Measurements from ENCODE around the gene GPC6. TPM values are rescaled to one million over a fixed set of nuclear protein-coding genes. Genes with fewer than 3 reads are reported as not detected.
"Not testable (repeated sequence)": the region's sequence is repeated elsewhere in the genome, so short reads cannot be mapped to it uniquely, and the experiment has no call there.

GPC6 gene
- polyA plus RNA-seq, 1 donor = 4.1 TPM

DNA sequence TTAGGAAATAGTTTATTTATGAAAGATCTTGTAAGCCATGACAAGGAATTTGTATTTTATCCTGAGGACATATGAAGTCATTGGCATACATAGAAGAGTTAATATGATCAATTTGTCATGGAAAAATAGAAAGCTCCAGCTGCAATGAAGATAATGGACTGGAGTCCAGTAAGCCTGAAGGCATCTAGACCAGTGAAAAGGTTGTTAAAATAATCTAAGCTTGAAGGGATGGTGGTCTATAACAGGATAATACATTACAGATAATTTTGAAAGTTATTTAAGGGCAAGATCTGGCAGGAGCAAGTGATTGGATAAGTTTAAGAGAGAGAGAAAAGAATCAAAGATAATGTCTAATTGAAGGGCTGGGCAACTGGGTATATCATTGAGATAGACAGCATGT is 224.2 kb downstream of the GPC6 start:
- DNase-seq = no peak

- DNase-seq = not testable (repeated sequence)
These were observed 228.1 kb downstream of the GPC6 start for GRCh38 chr13:93454676-93455235.

GRCh38 chr13:93455861-93456260 is 229.3 kb downstream of the GPC6 start:
- no peak for DNase-seq

GRCh38 chr13:93460005-93460404 is 233.4 kb downstream of the GPC6 start:
- no peak for DNase-seq

- DNase-seq = no peak
These were observed 235.5 kb downstream of the GPC6 start for GRCh38 chr13:93462151-93462550.

DNA sequence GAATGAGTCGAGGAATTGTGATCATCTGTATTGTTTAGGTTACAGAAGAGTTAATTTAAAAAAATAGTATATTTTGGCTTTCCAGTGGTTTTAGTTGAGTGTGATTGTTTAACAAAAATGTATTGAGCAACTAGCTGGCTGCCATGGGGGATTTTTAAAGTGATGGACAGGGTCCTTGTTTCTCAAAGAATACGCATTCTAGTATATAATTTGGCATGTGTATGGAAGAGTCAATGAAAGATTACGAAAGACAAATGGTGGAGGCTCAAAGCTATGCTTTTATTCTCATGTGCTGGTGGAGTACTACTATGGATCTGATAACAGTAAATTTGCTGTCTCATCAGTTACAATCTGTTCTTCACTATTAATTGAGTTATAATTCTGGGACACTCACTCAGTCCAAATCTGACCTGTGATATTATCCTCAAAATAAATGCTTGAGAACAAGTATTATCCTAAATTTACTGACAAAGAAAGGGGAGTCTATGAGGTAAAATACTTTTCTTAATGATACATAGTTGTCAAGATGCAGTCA is 240.0 kb downstream of the GPC6 start:
- no peak for DNase-seq

DNA sequence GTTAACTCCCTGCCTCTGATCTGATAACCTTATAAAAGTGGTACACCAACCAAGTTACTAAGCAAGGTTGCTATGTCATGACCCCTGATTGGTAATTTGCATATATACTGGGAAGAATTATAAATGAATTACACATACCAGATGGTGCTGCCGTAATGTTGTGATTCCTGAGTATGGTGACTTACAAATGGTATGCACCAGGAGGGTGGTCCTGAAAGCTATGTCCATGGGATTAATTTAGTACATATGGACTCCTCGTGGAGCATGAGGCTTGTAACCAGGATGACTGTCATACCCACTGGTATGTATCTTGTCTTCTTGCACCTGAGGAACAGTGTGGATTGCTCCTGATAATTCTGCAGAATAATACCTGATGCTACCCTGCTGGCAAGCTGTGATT is 240.6 kb downstream of the GPC6 start:
- DNase-seq = no peak

DNA sequence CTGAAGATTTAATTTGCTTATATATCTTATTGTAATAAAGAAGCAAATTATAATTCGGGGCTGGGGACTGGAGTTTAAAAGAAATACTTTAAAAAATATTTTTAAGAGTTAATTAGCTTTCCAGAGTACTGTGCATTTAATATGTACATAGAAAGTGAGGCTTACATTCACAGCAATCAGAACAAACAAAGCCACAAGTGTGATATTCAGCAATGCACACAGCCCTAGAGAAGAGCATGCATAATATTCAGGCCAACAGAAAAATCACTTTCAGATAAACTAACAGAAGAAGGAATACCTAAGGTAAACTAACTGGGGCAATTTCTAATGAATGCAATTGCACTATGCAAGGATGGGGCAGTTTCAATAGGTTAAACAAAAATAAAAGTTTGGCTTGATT is 241.8 kb downstream of the GPC6 start:
- no peak for DNase-seq

GRCh38 chr13:93472296-93472695 is 245.7 kb downstream of the GPC6 start:
- DNase-seq = no peak

DNA sequence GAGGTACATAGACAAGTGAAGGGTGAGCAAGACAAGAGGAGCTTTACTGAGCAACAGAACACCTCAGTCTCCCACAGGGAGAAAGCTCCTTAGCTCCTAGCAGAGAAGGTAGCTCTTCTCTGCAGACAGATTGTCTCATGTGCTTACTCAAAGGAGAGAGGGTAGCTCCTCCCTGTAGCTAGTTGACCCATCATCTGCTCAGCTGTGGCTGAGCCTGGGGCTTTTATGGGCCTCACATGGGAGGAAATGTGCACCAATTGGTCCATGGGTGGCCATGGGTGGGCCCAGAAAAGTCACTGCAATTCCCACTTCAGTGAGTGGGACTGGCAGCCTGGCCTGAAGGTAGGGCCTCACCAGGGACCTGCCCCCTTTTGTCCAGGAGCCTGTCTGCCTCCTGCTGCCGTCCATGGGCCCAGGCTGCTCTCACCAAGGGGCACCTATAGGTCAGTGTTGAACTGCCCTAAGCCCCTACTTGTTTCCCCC is 246.2 kb downstream of the GPC6 start:
- DNase-seq = no peak

GRCh38 chr13:93473441-93474270 is 247.0 kb downstream of the GPC6 start:
- DNase-seq = no peak

- DNase-seq = no peak
These were observed 249.6 kb downstream of the GPC6 start for GRCh38 chr13:93476175-93476574.

DNA sequence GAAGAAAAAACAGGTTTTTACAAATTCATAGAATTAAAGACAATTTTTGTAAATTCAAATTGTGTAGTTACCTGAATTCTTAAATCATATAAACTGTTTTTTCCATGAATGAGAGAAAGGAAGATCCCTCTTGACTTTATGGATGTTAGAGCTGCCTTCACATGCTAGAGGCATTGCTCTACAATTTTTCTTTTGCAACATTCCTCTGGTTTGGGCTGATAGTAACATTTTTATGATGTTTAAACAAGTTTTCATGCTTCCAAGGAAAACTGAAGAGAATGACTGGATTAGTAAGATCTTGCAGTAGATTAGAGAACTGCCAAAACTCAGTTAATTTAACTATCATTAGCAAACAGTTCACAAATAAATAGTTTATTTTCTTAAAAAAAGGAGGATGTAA is 250.6 kb downstream of the GPC6 start:
- no peak for DNase-seq

DNA sequence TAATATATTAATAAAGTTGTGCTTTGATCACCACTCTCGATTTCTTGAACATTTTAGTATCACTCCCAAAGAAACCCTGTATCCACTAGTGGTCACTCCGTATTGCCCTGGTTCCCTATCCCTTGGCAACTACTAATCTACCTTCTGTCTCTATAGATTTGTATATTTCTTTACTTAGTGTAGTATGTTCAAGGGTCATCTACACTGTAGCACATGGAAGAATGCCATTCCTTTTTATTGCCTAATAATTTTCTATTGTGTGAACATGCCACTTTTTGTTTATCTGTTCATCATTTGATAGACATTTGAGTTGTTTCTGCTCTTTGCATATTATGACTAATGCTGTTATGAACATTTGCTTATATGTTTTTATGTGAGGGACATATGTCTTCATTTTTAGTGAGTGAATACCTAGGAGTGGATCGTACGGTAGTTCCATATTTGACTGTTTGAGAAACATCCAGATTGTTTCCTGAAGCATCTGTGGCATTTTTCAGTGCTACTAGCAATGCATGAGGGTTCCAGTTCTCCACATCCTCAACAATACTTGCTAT is 254.0 kb downstream of the GPC6 start:
- DNase-seq = no peak

DNA sequence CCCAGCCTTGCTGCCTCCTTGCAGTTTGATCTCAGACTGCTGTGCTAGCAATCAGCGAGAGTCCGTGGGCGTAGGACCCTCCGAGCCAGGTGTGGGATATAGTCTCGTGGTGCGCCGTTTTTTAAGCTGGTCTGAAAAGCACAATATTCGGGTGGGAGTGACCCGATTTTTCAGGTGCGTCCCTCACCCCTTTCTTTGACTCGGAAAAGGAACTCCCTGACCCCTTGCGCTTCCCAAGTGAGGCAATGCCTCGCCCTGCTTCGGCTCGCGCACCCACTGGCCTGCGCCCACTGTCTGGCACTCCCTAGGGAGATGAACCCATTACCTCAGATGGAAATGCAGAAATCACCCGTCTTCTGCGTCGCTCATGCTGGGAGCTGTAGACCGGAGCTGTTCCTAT is 269.5 kb downstream of the GPC6 start:
- not testable (repeated sequence) for DNase-seq

DNA sequence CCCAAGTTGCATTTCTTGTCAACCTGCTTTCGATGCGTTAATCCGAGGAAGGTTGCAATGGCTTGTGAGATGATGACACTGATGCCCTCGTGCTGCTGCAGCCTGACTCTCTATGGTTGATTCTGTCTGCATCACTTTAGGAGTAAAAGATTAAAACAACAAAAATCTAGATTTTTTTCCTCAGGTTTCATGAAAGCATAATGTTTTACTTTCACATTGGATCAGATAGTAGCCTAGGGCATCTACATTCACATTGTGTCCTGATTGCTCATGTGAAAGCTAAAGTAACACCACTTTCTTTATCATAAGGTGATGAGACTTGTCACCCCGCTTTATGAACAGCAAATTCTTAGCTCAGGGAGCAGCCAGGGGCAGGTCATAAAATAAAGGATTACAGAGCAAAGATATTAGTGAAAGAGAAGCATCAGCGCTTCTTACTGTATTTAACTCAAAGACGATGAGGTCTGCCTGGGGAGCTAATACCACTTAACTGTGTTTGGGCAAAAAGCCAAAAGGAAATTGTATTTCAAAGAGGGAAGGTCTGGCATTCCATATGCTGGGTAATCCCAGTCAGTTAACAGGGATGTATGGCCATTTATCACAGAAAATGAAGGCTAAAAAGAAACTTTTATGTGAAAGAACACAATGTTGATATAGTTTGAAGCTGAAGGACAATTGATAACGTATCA is 270.5 kb downstream of the GPC6 start:
- no peak for DNase-seq

GRCh38 chr13:93499991-93500390 is 273.4 kb downstream of the GPC6 start:
- no peak for DNase-seq

- no peak for DNase-seq
These were observed 275.5 kb downstream of the GPC6 start for GRCh38 chr13:93502071-93502470.

DNA sequence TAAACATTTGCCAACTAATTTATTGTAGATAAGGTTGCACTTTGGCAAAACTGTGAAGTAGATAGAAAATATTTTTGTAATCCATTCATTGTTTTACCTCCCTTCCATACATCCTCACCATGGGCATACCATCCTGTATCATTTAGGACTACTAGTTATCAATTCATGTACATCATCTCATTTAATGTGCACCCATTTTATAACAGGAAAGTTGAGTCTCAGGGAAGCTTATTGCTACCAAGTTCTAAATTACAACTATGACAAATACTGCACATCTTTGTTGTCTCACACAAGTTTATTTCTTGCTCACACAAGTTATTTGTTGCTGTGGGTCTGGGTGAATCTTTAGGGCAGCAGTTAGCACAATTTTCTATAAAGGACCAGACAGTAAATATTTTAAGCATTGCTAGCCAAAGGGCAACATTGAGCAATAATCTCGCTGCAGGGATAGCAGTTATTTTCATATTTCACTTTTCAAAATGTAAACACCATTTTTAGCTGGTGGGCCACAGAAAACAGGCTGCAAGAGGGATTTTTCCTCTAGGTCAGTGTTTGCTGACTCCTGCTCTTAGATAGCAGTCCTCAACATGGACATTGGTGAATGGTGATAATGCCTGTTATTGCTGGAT is 276.5 kb downstream of the GPC6 start:
- DNase-seq = no peak

- no peak for DNase-seq
These were observed 278.7 kb downstream of the GPC6 start for GRCh38 chr13:93505104-93505952.

DNA sequence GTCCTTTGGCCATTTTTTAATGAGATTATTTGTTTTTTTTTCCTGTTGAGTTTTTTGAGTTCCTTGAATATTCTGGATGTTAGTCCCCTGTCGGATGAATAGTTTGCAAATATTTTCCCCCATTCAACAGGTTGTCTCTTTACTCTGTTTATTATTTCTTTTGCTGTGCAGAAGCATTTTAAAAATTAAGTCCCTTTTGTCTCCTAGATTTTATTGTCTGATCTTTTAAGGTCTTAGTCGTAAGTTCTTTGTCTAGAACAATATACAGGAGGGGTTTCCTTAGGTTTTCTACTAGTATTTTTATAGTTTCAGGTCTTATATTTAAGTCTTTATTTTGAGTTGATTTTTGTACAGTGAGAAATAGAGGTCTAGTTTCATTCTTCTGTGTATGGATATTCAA is 284.4 kb downstream of the GPC6 start:
- no peak for DNase-seq

- no peak for DNase-seq
These were observed 288.7 kb downstream of the GPC6 start for GRCh38 chr13:93515267-93515666.
